ENCODE data around the gene DOCK4. TPM values are rescaled to one million over a fixed set of nuclear protein-coding genes. Genes with fewer than 3 reads are reported as not detected.

DOCK4 gene
- total RNA-seq, 1 experiment from 2014 or later = 20.4 TPM

DNA sequence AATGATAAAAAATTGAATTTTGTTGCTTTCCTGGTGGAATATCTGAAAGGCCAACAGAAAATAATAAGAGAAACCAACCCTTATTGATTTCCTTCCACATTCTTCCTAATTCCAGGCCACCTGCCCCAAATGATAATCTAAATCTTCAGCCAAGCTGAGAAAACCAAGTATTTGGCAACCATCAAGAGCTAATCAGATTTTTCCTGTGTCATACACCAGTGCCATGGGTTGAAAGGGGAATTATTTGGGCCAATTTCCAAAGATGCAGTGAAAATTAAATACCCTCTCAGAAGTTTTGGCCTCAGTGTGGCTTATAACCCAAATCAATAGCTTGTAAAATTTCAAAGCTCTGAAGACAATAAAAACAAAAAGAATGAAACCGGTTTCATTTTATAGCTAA is 70.4 kb downstream of the DOCK4 start (continued):
- TF ChIP-seq TP53 (CRISPR knock-in tag; IDR thresholded peaks at IDR 0.05) = no peak
- TF ChIP-seq, protein P1, sequence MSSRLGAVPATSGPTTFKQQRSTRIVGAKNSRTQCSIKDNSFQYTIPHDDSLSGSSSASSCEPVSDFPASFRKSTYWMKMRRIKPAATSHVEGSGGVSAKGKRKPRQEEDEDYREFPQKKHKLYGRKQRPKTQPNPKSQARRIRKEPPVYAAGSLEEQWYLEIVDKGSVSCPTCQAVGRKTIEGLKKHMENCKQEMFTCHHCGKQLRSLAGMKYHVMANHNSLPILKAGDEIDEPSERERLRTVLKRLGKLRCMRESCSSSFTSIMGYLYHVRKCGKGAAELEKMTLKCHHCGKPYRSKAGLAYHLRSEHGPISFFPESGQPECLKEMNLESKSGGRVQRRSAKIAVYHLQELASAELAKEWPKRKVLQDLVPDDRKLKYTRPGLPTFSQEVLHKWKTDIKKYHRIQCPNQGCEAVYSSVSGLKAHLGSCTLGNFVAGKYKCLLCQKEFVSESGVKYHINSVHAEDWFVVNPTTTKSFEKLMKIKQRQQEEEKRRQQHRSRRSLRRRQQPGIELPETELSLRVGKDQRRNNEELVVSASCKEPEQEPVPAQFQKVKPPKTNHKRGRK (CRISPR knock-in tag; IDR thresholded peaks at IDR 0.05; ENCODE audit: borderline replicate concordance) = no peak
- TF ChIP-seq ZNF671 (CRISPR knock-in tag; IDR thresholded peaks at IDR 0.05) = no peak
- TF ChIP-seq MYBL2 (CRISPR knock-in tag; IDR thresholded peaks at IDR 0.05) = no peak
- TF ChIP-seq, protein P2, sequence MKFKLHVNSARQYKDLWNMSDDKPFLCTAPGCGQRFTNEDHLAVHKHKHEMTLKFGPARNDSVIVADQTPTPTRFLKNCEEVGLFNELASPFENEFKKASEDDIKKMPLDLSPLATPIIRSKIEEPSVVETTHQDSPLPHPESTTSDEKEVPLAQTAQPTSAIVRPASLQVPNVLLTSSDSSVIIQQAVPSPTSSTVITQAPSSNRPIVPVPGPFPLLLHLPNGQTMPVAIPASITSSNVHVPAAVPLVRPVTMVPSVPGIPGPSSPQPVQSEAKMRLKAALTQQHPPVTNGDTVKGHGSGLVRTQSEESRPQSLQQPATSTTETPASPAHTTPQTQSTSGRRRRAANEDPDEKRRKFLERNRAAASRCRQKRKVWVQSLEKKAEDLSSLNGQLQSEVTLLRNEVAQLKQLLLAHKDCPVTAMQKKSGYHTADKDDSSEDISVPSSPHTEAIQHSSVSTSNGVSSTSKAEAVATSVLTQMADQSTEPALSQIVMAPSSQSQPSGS (CRISPR knock-in tag; IDR thresholded peaks at IDR 0.05; ENCODE audit: borderline replicate concordance, low read depth) = no peak
- no peak for TF ChIP-seq OVOL2 (CRISPR knock-in tag; IDR thresholded peaks at IDR 0.05; ENCODE audit: borderline replicate concordance)
- TF ChIP-seq TCF7 (CRISPR knock-in tag; IDR thresholded peaks at IDR 0.05; ENCODE audit: low read depth) = no peak

DNA sequence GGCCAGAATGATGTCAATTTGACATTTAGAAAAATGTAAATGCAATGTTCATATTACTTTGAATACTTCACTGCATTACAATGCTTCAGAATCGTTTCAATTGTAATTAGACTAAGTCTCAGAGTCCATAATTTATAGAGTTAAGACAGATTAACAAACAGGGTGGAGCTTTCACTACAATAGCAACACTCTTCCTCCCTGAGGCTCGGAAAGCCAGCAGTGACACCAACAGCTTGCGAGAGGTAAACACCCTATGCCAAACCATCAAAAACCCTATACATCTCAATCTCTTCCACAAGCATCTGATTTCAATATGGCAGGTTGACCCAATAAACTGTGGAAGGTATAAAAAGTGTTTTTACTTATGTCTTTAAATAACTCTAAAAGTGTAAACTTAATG is 72.2 kb downstream of the DOCK4 start:
- Mint-ChIP-seq H3K9me3 (no peaks in the 10 kb centered on the region), H3K4me1 (peaks cover 47% of the 10 kb centered on the region), H3K4me3 (no peak overlapping the region), H3K27ac (no peak overlapping the region), H3K27me3 (ENCODE audit: low read depth) (no peaks in the 10 kb centered on the region), H3K36me3 (no peaks in the 10 kb centered on the region)
- ChIA-PET CTCF (interaction anchor here (1.6 kb wide), 1 partner anchor 371 kb away, joined by 5 read pairs; no protein-coding TSS in a partner anchor), POLR2A (no interaction called here)
- TF ChIP-seq, protein P3, sequence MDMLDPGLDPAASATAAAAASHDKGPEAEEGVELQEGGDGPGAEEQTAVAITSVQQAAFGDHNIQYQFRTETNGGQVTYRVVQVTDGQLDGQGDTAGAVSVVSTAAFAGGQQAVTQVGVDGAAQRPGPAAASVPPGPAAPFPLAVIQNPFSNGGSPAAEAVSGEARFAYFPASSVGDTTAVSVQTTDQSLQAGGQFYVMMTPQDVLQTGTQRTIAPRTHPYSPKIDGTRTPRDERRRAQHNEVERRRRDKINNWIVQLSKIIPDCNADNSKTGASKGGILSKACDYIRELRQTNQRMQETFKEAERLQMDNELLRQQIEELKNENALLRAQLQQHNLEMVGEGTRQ (CRISPR knock-in tag; IDR thresholded peaks at IDR 0.05) = no peak
- TF ChIP-seq, protein P4, sequence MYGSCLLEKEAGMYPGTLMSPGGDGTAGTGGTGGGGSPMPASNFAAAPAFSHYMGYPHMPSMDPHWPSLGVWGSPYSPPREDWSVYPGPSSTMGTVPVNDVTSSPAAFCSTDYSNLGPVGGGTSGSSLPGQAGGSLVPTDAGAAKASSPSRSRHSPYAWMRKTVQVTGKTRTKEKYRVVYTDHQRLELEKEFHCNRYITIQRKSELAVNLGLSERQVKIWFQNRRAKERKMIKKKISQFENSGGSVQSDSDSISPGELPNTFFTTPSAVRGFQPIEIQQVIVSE (CRISPR knock-in tag; IDR thresholded peaks at IDR 0.05; ENCODE audit: borderline replicate concordance) = no peak
- TF ChIP-seq, protein P5, sequence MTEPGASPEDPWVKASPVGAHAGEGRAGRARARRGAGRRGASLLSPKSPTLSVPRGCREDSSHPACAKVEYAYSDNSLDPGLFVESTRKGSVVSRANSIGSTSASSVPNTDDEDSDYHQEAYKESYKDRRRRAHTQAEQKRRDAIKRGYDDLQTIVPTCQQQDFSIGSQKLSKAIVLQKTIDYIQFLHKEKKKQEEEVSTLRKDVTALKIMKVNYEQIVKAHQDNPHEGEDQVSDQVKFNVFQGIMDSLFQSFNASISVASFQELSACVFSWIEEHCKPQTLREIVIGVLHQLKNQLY (CRISPR knock-in tag; IDR thresholded peaks at IDR 0.05) = no peak
- TF ChIP-seq TEAD4 (CRISPR knock-in tag; IDR thresholded peaks at IDR 0.05) (no peak), ZNF423 (CRISPR knock-in tag; IDR thresholded peaks at IDR 0.05) (no peak), CREB1 (CRISPR knock-in tag; IDR thresholded peaks at IDR 0.05) (no peak), CREM (CRISPR knock-in tag; IDR thresholded peaks at IDR 0.05) (no peak), GABPB1 (CRISPR knock-in tag; IDR thresholded peaks at IDR 0.05) (no peak), ZNF263 (CRISPR knock-in tag; IDR thresholded peaks at IDR 0.05; ENCODE audit: low read depth) (no peak), RELA (CRISPR knock-in tag; IDR thresholded peaks at IDR 0.05; ENCODE audit: borderline replicate concordance) (no peak), SMAD3 (CRISPR knock-in tag; IDR thresholded peaks at IDR 0.05; ENCODE audit: borderline replicate concordance) (no peak), ESRRA (CRISPR knock-in tag; IDR thresholded peaks at IDR 0.05; ENCODE audit: borderline replicate concordance) (no peak), RORB (CRISPR knock-in tag; IDR thresholded peaks at IDR 0.05) (no peak)
- TF ChIP-seq, protein P6, sequence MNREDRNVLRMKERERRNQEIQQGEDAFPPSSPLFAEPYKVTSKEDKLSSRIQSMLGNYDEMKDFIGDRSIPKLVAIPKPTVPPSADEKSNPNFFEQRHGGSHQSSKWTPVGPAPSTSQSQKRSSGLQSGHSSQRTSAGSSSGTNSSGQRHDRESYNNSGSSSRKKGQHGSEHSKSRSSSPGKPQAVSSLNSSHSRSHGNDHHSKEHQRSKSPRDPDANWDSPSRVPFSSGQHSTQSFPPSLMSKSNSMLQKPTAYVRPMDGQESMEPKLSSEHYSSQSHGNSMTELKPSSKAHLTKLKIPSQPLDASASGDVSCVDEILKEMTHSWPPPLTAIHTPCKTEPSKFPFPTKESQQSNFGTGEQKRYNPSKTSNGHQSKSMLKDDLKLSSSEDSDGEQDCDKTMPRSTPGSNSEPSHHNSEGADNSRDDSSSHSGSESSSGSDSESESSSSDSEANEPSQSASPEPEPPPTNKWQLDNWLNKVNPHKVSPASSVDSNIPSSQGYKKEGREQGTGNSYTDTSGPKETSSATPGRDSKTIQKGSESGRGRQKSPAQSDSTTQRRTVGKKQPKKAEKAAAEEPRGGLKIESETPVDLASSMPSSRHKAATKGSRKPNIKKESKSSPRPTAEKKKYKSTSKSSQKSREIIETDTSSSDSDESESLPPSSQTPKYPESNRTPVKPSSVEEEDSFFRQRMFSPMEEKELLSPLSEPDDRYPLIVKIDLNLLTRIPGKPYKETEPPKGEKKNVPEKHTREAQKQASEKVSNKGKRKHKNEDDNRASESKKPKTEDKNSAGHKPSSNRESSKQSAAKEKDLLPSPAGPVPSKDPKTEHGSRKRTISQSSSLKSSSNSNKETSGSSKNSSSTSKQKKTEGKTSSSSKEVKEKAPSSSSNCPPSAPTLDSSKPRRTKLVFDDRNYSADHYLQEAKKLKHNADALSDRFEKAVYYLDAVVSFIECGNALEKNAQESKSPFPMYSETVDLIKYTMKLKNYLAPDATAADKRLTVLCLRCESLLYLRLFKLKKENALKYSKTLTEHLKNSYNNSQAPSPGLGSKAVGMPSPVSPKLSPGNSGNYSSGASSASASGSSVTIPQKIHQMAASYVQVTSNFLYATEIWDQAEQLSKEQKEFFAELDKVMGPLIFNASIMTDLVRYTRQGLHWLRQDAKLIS (CRISPR knock-in tag; IDR thresholded peaks at IDR 0.05; ENCODE audit: borderline replicate concordance) = no peak
- ATAC-seq = no peak
- DNase-seq (ENCODE audit: low spot score) = no peak
